SK-N-SH treated with all-trans-retinoic acid at 6 μM for 48 hours (cell line): ENCODE results near the gene GPC6.

Experiments
- ATAC-seq: fragments of 200-7000 bp; cut with Tn5 transposase; 3 replicates; pipeline ENCODE4 v1.9.1; 2020; ENCODE audit warnings: mild to moderate bottlenecking, moderate library complexity
- ARNTL ChIP-seq: fragments of 450-650 bp; formaldehyde crosslinking; IDR thresholded peaks from 2 replicates; pipeline ENCODE4 v1.5.0; 2020; ENCODE audit warnings: low read depth, mild to moderate bottlenecking, moderate library complexity, borderline replicate concordance
- CREB5 ChIP-seq: fragments of 250-450 bp; sonication (Bioruptor Pico); IDR thresholded peaks from 2 replicates; pipeline ENCODE4 v1.5.1; 2020; ENCODE audit warnings: low read depth, mild to moderate bottlenecking, moderate library complexity
- CSDC2 ChIP-seq: fragments of 250-450 bp; sonication (Bioruptor Pico); IDR thresholded peaks from 2 replicates; pipeline ENCODE4 v1.5.0; 2020; ENCODE audit warnings: mild to moderate bottlenecking, moderate library complexity
- CSRNP3 ChIP-seq: fragments of 250-450 bp; sonication (Bioruptor Pico); IDR thresholded peaks from 2 replicates; pipeline ENCODE4 v1.5.1; 2021; ENCODE audit warnings: mild to moderate bottlenecking, moderate library complexity
- ESRRG ChIP-seq: fragments of 250-450 bp; sonication (Bioruptor Pico); IDR thresholded peaks from 2 replicates; pipeline ENCODE4 v1.6.1; 2021; ENCODE audit warnings: mild to moderate bottlenecking
- GLIS3 ChIP-seq: fragments of 250-450 bp; sonication (Bioruptor Pico); IDR thresholded peaks from 2 replicates; pipeline ENCODE4 v1.5.0; 2020; ENCODE audit warnings: mild to moderate bottlenecking, moderate library complexity
- ISL1 ChIP-seq: fragments of 250-450 bp; sonication (Bioruptor Pico); IDR thresholded peaks from 2 replicates; pipeline ENCODE4 v2.1.2; 2022; ENCODE audit warnings: mild to moderate bottlenecking, moderate library complexity
- OSR1 ChIP-seq: fragments of 250-450 bp; sonication (Bioruptor Pico); IDR thresholded peaks from 2 replicates; pipeline ENCODE4 v1.8.0; 2022; ENCODE audit warnings: moderate library complexity, mild to moderate bottlenecking, inconsistent platforms
- PATZ1 ChIP-seq: fragments of 250-450 bp; sonication (Bioruptor Pico); IDR thresholded peaks from 2 replicates; pipeline ENCODE4 v1.8.0; 2020; ENCODE audit warnings: mild to moderate bottlenecking, moderate library complexity, borderline replicate concordance
- PPARA ChIP-seq: fragments of 250-450 bp; sonication (Bioruptor Pico); IDR thresholded peaks from 2 replicates; pipeline ENCODE4 v1.5.0; 2020; ENCODE audit warnings: mild to moderate bottlenecking, borderline replicate concordance
- RARB ChIP-seq: fragments of 250-450 bp; sonication (Bioruptor Pico); IDR thresholded peaks from 2 replicates; pipeline ENCODE4 v1.8.0; 2021; ENCODE audit warnings: mild to moderate bottlenecking, moderate library complexity
- SNAI2 ChIP-seq: fragments of 250-450 bp; sonication (Bioruptor Pico); IDR thresholded peaks from 2 replicates; pipeline ENCODE4 v1.5.0; 2020; ENCODE audit warnings: mild to moderate bottlenecking, moderate library complexity
- TCF4 ChIP-seq: fragments of 250-450 bp; sonication (Bioruptor Pico); IDR thresholded peaks from 2 replicates; pipeline ENCODE4 v1.8.0; 2021; ENCODE audit warnings: mild to moderate bottlenecking, moderate library complexity, borderline replicate concordance
- ZC3H10 ChIP-seq: fragments of 250-450 bp; sonication (Bioruptor Pico); IDR thresholded peaks from 2 replicates; pipeline ENCODE4 v1.5.1; 2021; ENCODE audit warnings: mild to moderate bottlenecking, moderate library complexity
- ZFP3 ChIP-seq: fragments of 250-450 bp; sonication (Bioruptor Pico); IDR thresholded peaks from 2 replicates; pipeline ENCODE4 v1.5.0; 2020; ENCODE audit warnings: mild to moderate bottlenecking, moderate library complexity
- ZFP30 ChIP-seq: fragments of 450-650 bp; formaldehyde crosslinking; IDR thresholded peaks from 2 replicates; pipeline ENCODE4 v1.5.0; 2022; ENCODE audit warnings: mild to moderate bottlenecking, moderate library complexity
- ZNF565 ChIP-seq: fragments of 450-650 bp; formaldehyde crosslinking; conservative IDR thresholded peaks from 2 replicates; pipeline ENCODE4 v1.5.0; 2020; ENCODE audit warnings: low read depth, mild to moderate bottlenecking, moderate library complexity
- ZNF70 ChIP-seq: fragments of 450-650 bp; formaldehyde crosslinking; IDR thresholded peaks from 2 replicates; pipeline ENCODE4 v1.5.0; 2020; ENCODE audit warnings: mild to moderate bottlenecking, moderate library complexity

The GPC6 gene

GRCh38 chr13:94090773-94091480 lies 864.3 kb downstream of the GPC6 start:
- ATAC-seq, result no peak
- no peak for TF ChIP-seq ESRRG (CRISPR knock-in tag)
- no peak for TF ChIP-seq RARB (CRISPR knock-in tag)
- TF ChIP-seq CSDC2 (CRISPR knock-in tag), result no peak
- no peak for TF ChIP-seq TCF4 (CRISPR knock-in tag)
- no peak for TF ChIP-seq SNAI2 (CRISPR knock-in tag)
- TF ChIP-seq ZFP3 (CRISPR knock-in tag), result no peak
- no peak for TF ChIP-seq CSRNP3 (CRISPR knock-in tag)
- TF ChIP-seq ISL1 (CRISPR knock-in tag), result no peak
- TF ChIP-seq PATZ1 (CRISPR knock-in tag), result no peak
- no peak for TF ChIP-seq CREB5
- TF ChIP-seq PPARA (CRISPR knock-in tag), result no peak
- no peak for TF ChIP-seq OSR1 (CRISPR knock-in tag)
- TF ChIP-seq ARNTL (CRISPR knock-in tag), result no peak
- TF ChIP-seq ZNF70 (CRISPR knock-in tag), result no peak
- TF ChIP-seq GLIS3 (CRISPR knock-in tag), result no peak

- ATAC-seq, result no peak
These were observed 867.2 kb downstream of the GPC6 start for GRCh38 chr13:94093652-94094315.

GRCh38 chr13:94109715-94110374 lies 883.2 kb downstream of the GPC6 start:
- TF ChIP-seq ZNF565 (CRISPR knock-in tag) (no peak), PPARA (CRISPR knock-in tag) (no peak), GLIS3 (CRISPR knock-in tag) (no peak), CSRNP3 (CRISPR knock-in tag) (no peak)

More at GRCh38 chr13:94093652-94094315, 867.2 kb downstream of the GPC6 start:
- TF ChIP-seq ISL1 (CRISPR knock-in tag) (no peak), SNAI2 (CRISPR knock-in tag) (no peak), ZFP3 (CRISPR knock-in tag) (no peak), CSDC2 (CRISPR knock-in tag) (no peak), RARB (CRISPR knock-in tag) (no peak), ZFP30 (CRISPR knock-in tag) (no peak), ZC3H10 (CRISPR knock-in tag) (no peak), CSRNP3 (CRISPR knock-in tag) (no peak), OSR1 (CRISPR knock-in tag) (no peak), GLIS3 (CRISPR knock-in tag) (no peak)
- TF ChIP-seq, all 23 proteins: peak for 0

More at GRCh38 chr13:94109715-94110374, 883.2 kb downstream of the GPC6 start:
- ATAC-seq, result no peak
